GDM1 (cell line): ENCODE results near the gene SART3.
"Not testable (repeated sequence)": the region's sequence is repeated elsewhere in the genome, so short reads cannot be mapped to it uniquely, and the experiment has no call there.

Experiments
- DNase-seq: peaks from one replicate; lab custom pipeline; 2025; lab: John Stamatoyannopoulos, UW

SART3 gene

GRCh38 chr12:108597559-108598471 is 36.8 kb upstream of the SART3 start, which contains the start of gene TMEM119:
Gene TMEM119, minus strand, starts transcription at chr12:108598084. Its CDS starts 5,701 bp downstream, at chr12:108592383.
- DNase-seq: no peak

- DNase-seq: no peak
These were observed 36.0 kb upstream of the SART3 start for GRCh38 chr12:108596854-108597558.

- no peak for DNase-seq
These were observed 35.0 kb upstream of the SART3 start for GRCh38 chr12:108595711-108596647.

- DNase-seq: no peak
These were observed 34.2 kb upstream of the SART3 start for GRCh38 chr12:108594960-108595710.

GRCh38 chr12:108594323-108594903 is 33.4 kb upstream of the SART3 start:
- no peak for DNase-seq

GRCh38 chr12:108592033-108592909 is 31.3 kb upstream of the SART3 start:
- no peak for DNase-seq

GRCh38 chr12:108591267-108591980 is 30.5 kb upstream of the SART3 start:
- DNase-seq: no peak

GRCh38 chr12:108590463-108590862 is 29.5 kb upstream of the SART3 start:
- not testable (repeated sequence) for DNase-seq

GRCh38 chr12:108589840-108590229 is 28.9 kb upstream of the SART3 start:
- DNase-seq: no peak

GRCh38 chr12:108589028-108589839 is 28.3 kb upstream of the SART3 start:
- DNase-seq: no peak

GRCh38 chr12:108587826-108588225 is 26.9 kb upstream of the SART3 start:
- DNase-seq: no peak

GRCh38 chr12:108586306-108586705 is 25.3 kb upstream of the SART3 start:
- no peak for DNase-seq

GRCh38 chr12:108585864-108586263 is 24.9 kb upstream of the SART3 start:
- no peak for DNase-seq

- DNase-seq: no peak
These were observed 23.6 kb upstream of the SART3 start for GRCh38 chr12:108584456-108585065.

GRCh38 chr12:108583991-108584390 is 23.0 kb upstream of the SART3 start:
- DNase-seq: no peak

- DNase-seq: no peak
These were observed 22.2 kb upstream of the SART3 start for GRCh38 chr12:108582978-108583770.

- no peak for DNase-seq
These were observed 21.5 kb upstream of the SART3 start for GRCh38 chr12:108582509-108582908.
